OCI-LY3 (cell line): Measurements from ENCODE around the gene WDR91.

Experiments
- EZH2phosphoT487 ChIP-seq: fragments of 200-600 bp; shearing (Covaris generic); IDR thresholded peaks from 2 replicates; pipeline ENCODE4 v1.6.1; 2018; ENCODE audit warnings: antibody characterized with exemption, mixed run types, low read depth
- TF ChIP-seq, protein P1 (sequence below): fragments of 200-600, 300-600 bp; sonication (generic); IDR thresholded peaks from 2 replicates; pipeline ENCODE4 v1.5.1; 2014; ENCODE audit warnings: antibody characterized with exemption, low read length, low read depth

DNA sequence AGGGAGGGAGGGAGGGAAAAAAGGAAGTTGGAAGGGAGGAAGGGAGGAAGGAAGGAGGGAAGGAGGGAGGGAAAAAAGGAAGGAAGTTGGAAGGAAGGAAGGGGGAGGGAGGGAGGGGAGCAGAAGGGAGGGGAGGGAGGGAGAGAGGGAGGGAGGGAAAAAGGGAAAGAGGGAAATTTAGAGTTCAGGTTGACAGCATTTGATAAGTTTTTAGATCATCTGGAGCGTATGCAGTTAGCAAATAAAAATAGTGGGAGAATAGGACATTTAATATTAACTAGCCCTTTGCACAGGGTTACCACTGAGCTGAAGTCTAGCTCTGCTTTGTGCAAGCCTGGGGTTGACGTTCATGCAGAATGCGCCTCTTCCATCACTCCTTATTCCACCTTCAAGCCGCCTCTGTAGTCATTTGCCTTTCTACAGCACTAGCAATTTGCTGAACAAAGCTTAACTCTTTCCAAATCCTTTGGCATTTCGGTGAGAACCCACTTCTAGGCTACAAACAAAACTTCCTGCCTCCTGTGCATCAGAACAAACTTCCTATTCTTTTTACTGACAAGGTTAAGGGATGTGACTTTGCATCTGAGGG, 30.9 kb upstream of the WDR91 start:
- TF ChIP-seq, protein P1, sequence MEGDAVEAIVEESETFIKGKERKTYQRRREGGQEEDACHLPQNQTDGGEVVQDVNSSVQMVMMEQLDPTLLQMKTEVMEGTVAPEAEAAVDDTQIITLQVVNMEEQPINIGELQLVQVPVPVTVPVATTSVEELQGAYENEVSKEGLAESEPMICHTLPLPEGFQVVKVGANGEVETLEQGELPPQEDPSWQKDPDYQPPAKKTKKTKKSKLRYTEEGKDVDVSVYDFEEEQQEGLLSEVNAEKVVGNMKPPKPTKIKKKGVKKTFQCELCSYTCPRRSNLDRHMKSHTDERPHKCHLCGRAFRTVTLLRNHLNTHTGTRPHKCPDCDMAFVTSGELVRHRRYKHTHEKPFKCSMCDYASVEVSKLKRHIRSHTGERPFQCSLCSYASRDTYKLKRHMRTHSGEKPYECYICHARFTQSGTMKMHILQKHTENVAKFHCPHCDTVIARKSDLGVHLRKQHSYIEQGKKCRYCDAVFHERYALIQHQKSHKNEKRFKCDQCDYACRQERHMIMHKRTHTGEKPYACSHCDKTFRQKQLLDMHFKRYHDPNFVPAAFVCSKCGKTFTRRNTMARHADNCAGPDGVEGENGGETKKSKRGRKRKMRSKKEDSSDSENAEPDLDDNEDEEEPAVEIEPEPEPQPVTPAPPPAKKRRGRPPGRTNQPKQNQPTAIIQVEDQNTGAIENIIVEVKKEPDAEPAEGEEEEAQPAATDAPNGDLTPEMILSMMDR, result no peak
- no peak for TF ChIP-seq EZH2phosphoT487
